ENCODE measurements around the gene ZNF454. TPM values are rescaled to one million over a fixed set of nuclear protein-coding genes. Genes with fewer than 3 reads are reported as not detected.

Gene ZNF454
- polyA plus RNA-seq, 1 donor from 2014 or later, result 0.61 TPM

DNA sequence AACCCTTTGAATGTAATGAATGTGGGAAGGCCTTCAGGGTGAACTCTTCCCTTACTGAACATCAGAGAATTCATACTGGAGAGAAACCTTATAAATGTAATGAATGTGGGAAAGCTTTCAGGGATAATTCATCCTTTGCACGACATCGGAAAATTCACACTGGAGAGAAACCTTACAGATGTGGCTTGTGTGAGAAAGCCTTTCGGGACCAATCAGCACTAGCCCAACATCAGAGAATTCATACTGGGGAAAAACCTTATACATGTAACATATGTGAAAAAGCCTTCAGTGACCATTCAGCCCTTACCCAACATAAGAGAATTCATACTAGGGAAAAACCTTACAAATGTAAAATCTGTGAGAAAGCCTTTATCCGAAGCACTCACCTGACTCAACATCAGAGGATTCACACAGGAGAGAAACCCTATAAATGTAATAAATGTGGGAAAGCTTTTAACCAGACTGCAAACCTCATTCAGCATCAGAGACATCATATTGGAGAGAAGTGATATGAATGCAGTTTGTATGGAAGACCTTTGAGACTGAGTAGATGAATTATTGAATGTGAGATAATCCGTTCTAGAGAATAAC lies 24.6 kb downstream of the ZNF454 start:
- Histone ChIP-seq H3K4me3 (ENCODE audit: low read length) (no peak overlapping the region), H3K36me3 (ENCODE audit: insufficient read depth, low read length) (no peaks in the 10 kb centered on the region)

DNA sequence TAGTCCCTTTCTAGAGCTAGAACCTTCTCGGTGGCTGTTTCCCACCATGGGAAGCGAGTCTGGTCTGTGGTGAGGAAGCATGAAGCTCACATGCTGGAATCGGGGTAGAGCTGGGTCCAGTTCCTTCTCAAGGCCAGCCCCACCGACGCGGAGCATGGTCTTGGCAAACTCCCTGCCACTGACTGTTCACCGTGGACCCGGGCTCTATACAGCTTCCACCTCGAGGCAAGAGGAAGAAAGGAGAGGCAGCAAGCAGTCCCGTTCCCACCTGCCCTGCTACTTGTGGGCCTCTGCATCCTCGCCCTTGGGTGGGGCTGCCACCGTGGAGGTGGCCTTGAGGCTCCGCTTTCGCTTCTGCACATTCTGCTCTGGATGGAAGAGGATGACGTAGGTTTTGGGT lies 40.4 kb downstream of the ZNF454 start:
- peaks cover 12% of the 10 kb centered on the region for H3K9me3 ChIP-seq (ENCODE audit: low read length)
- no peaks in the 10 kb centered on the region for H4K20me1 ChIP-seq (ENCODE audit: insufficient read depth)
- no peaks in the 10 kb centered on the region for H3K36me3 ChIP-seq (ENCODE audit: insufficient read depth, low read length)
- H3K27me3 ChIP-seq (ENCODE audit: insufficient read depth, low read depth, low read length), result no peaks in the 10 kb centered on the region
- H3K4me2 ChIP-seq (ENCODE audit: low read length), result no peak overlapping the region
- no peaks in the 10 kb centered on the region for H3F3A ChIP-seq (ENCODE audit: insufficient read depth, low read length, poor library complexity, severe bottlenecking)
- no peak for TF ChIP-seq RAD21 (conservative IDR thresholded peaks at IDR 0.05)
- TF ChIP-seq MXI1 (conservative IDR thresholded peaks at IDR 0.05; ENCODE audit: poor library complexity, severe bottlenecking), result no peak
- no peak for TF ChIP-seq POLR2AphosphoS5 (IDR thresholded peaks at IDR 0.05)
- TF ChIP-seq TAF1 (IDR thresholded peaks at IDR 0.05; ENCODE audit: low read depth), result no peak
- TF ChIP-seq SMC3 (conservative IDR thresholded peaks at IDR 0.05; ENCODE audit: poor library complexity), result no peak
- TF ChIP-seq EP300 (conservative IDR thresholded peaks at IDR 0.05; ENCODE audit: poor library complexity, severe bottlenecking), result no peak
- TF ChIP-seq EZH2 (IDR thresholded peaks at IDR 0.05; ENCODE audit: borderline replicate concordance, insufficient read depth, low read length, poor library complexity, severe bottlenecking), result no peak
- TF ChIP-seq, protein P1, sequence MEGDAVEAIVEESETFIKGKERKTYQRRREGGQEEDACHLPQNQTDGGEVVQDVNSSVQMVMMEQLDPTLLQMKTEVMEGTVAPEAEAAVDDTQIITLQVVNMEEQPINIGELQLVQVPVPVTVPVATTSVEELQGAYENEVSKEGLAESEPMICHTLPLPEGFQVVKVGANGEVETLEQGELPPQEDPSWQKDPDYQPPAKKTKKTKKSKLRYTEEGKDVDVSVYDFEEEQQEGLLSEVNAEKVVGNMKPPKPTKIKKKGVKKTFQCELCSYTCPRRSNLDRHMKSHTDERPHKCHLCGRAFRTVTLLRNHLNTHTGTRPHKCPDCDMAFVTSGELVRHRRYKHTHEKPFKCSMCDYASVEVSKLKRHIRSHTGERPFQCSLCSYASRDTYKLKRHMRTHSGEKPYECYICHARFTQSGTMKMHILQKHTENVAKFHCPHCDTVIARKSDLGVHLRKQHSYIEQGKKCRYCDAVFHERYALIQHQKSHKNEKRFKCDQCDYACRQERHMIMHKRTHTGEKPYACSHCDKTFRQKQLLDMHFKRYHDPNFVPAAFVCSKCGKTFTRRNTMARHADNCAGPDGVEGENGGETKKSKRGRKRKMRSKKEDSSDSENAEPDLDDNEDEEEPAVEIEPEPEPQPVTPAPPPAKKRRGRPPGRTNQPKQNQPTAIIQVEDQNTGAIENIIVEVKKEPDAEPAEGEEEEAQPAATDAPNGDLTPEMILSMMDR (IDR thresholded peaks at IDR 0.05; ENCODE audit: poor library complexity, severe bottlenecking), result no peak
- TF ChIP-seq, protein P2, sequence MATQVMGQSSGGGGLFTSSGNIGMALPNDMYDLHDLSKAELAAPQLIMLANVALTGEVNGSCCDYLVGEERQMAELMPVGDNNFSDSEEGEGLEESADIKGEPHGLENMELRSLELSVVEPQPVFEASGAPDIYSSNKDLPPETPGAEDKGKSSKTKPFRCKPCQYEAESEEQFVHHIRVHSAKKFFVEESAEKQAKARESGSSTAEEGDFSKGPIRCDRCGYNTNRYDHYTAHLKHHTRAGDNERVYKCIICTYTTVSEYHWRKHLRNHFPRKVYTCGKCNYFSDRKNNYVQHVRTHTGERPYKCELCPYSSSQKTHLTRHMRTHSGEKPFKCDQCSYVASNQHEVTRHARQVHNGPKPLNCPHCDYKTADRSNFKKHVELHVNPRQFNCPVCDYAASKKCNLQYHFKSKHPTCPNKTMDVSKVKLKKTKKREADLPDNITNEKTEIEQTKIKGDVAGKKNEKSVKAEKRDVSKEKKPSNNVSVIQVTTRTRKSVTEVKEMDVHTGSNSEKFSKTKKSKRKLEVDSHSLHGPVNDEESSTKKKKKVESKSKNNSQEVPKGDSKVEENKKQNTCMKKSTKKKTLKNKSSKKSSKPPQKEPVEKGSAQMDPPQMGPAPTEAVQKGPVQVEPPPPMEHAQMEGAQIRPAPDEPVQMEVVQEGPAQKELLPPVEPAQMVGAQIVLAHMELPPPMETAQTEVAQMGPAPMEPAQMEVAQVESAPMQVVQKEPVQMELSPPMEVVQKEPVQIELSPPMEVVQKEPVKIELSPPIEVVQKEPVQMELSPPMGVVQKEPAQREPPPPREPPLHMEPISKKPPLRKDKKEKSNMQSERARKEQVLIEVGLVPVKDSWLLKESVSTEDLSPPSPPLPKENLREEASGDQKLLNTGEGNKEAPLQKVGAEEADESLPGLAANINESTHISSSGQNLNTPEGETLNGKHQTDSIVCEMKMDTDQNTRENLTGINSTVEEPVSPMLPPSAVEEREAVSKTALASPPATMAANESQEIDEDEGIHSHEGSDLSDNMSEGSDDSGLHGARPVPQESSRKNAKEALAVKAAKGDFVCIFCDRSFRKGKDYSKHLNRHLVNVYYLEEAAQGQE (IDR thresholded peaks at IDR 0.05; ENCODE audit: borderline replicate concordance), result no peak
- no peak overlapping the region for H2AFZ ChIP-seq (ENCODE audit: low read depth, low read length)
- H3K9me2 ChIP-seq (ENCODE audit: insufficient read depth, low read length), result no peaks in the 10 kb centered on the region
- H3K79me2 ChIP-seq (replicated peaks; ENCODE audit: insufficient read depth, low read length), result no peaks in the 10 kb centered on the region
- no peak overlapping the region for H3K9ac ChIP-seq (ENCODE audit: low read length)
- no peak overlapping the region for H3K4me3 ChIP-seq (ENCODE audit: low read length)
- H3K27ac ChIP-seq (ENCODE audit: low read length), result no peak overlapping the region

More for the DNA sequence above, 24.6 kb downstream of the ZNF454 start:
- Histone ChIP-seq H3K9ac (ENCODE audit: low read length) (no peak overlapping the region), H4K20me1 (ENCODE audit: insufficient read depth) (no peaks in the 10 kb centered on the region), H3K79me2 (replicated peaks; ENCODE audit: insufficient read depth, low read length) (no peaks in the 10 kb centered on the region), H2AFZ (ENCODE audit: low read depth, low read length) (no peak overlapping the region), H3K4me2 (ENCODE audit: low read length) (no peak overlapping the region), H3F3A (ENCODE audit: insufficient read depth, low read length, poor library complexity, severe bottlenecking) (no peaks in the 10 kb centered on the region), H3K27ac (ENCODE audit: low read length) (no peak overlapping the region), H3K27me3 (ENCODE audit: insufficient read depth, low read depth, low read length) (no peaks in the 10 kb centered on the region), H3K9me2 (ENCODE audit: insufficient read depth, low read length) (no peaks in the 10 kb centered on the region), H3K9me3 (ENCODE audit: low read length) (peaks cover 42% of the 10 kb centered on the region)
- TF ChIP-seq SMC3 (conservative IDR thresholded peaks at IDR 0.05; ENCODE audit: poor library complexity) (no peak), RAD21 (conservative IDR thresholded peaks at IDR 0.05) (no peak), TAF1 (IDR thresholded peaks at IDR 0.05; ENCODE audit: low read depth) (no peak), EP300 (conservative IDR thresholded peaks at IDR 0.05; ENCODE audit: poor library complexity, severe bottlenecking) (no peak), POLR2AphosphoS5 (IDR thresholded peaks at IDR 0.05) (no peak), EZH2 (IDR thresholded peaks at IDR 0.05; ENCODE audit: borderline replicate concordance, insufficient read depth, low read length, poor library complexity, severe bottlenecking) (no peak), MXI1 (conservative IDR thresholded peaks at IDR 0.05; ENCODE audit: poor library complexity, severe bottlenecking) (no peak)
- TF ChIP-seq, protein P1 (IDR thresholded peaks at IDR 0.05; ENCODE audit: poor library complexity, severe bottlenecking), result no peak
- TF ChIP-seq, protein P2 (IDR thresholded peaks at IDR 0.05; ENCODE audit: borderline replicate concordance), result no peak
